Transverse colon (tissue), 4 donors: ENCODE measurements around the gene LPIN3. TPM values are rescaled to one million over a fixed set of nuclear protein-coding genes. Genes with fewer than 3 reads are reported as not detected.
A peak's percentile ranks its signal among the peaks of the same experiment; 100 is the strongest.

Experiments
- DNase-seq: peaks from one replicate; pipeline ENCODE4 v3.0.0-alpha.2; 2019
- H3K27ac ChIP-seq, 4 donors: fragments of 200-600 bp; sonication (generic); 2 replicates each; pipeline ENCODE4 v1.5.1; 2016 to 2018; ENCODE audit warnings: inconsistent platforms in 4 of 4
- H3K27me3 ChIP-seq: fragments of 200-600 bp; sonication (generic); 2 replicates; pipeline ENCODE4 v1.5.1; 2017; ENCODE audit warnings: inconsistent platforms
- H3K36me3 ChIP-seq, 4 donors: fragments of 200-600 bp; sonication (generic); 2 replicates each; pipeline ENCODE4 v1.5.1; 2017 to 2019; ENCODE audit warnings: inconsistent platforms in 4 of 4
- H3K4me1 ChIP-seq, 4 donors: fragments of 200-600 bp; sonication (generic); 2 replicates each; pipeline ENCODE4 v1.5.1; 2017 to 2020; ENCODE audit warnings: inconsistent platforms in 4 of 4
- H3K4me3 ChIP-seq, 4 donors: fragments of 200-600 bp; sonication (generic); 1 replicate in 1 of 4; 2 replicates in 3 of 4; pipeline versions ENCODE4 v1.5.1 to v1.6.1; 2017 to 2019; ENCODE audit warnings: inconsistent platforms in 4 of 4
- H3K9me3 ChIP-seq, 2 donors: fragments of 200-600 bp; sonication (generic); 2 replicates each; pipeline ENCODE4 v1.5.1; 2017 to 2019; ENCODE audit warnings: inconsistent platforms in 2 of 2
- EP300 ChIP-seq: sonication (generic); formaldehyde crosslinking; IDR thresholded peaks from one replicate; pipeline ENCODE4 v1.6.1; 2017; ENCODE audit warnings: antibody characterized with exemption, low read depth
- POLR2A ChIP-seq: fragments of 450-650 bp; IDR thresholded peaks from one replicate; pipeline ENCODE4 v1.6.1; 2016; ENCODE audit warnings: antibody characterized with exemption, mild to moderate bottlenecking, moderate library complexity
- POLR2AphosphoS5 ChIP-seq, 3 donors: sonication (generic); formaldehyde crosslinking; IDR thresholded peaks; one replicate each; pipeline ENCODE4 v1.6.1; 2016; ENCODE audit warnings: antibody characterized with exemption in 3 of 3
- WGBS, 2 donors: methylation state at CpG; one replicate each; pipeline ENCODE4 v1.1.5; 2018; ENCODE audit warnings: low coverage in 1 of 2; 5-methylcytosine and 5-hydroxymethylcytosine counted together
- in situ Hi-C, 4 donors: fragments of 200-750 bp; cut with MboI; loops; one replicate each; pipeline versions ENCODE4 v1.15.0 to v1.15.1; 2017; ENCODE audit warnings: low sequenced_read_pairs in 3 of 4, low pct_ligation_motif_present in 1 of 4, low pct_unique_long_range_greater_than_20kb in 1 of 4
- intact Hi-C: fragments of 100-400 bp; cut with DNase I; formaldehyde crosslinking; loops from one replicate; pipeline ENCODE4 v1.15.1; 2023; ENCODE audit warnings: low total_unique reads
- total RNA-seq, 4 donors: library from RNA; depleted of rRNA; stranded (reverse); fragments of >200 nt; gene quantifications; one replicate each; pipeline ENCODE4 v1.1.0, GENCODE V29; 2016
- TF ChIP-seq, protein P1 (sequence below), 5 experiments: fragments of 200-600 bp in 3 of 5; fragments of 450-650 bp in 2 of 5; sonication (generic) in 3 of 5; IDR thresholded peaks; 1 replicate in 2 of 5; 2 replicates in 3 of 5; pipeline ENCODE4 v1.5.1; 2016 to 2017; ENCODE audit warnings: antibody characterized with exemption in 5 of 5, inconsistent platforms in 3 of 5, mild to moderate bottlenecking in 2 of 5, moderate library complexity in 1 of 5

LPIN3 gene
- total RNA-seq, 4 donors from 2014 or later: 96.9 to 263 (median 134) TPM

DNA sequence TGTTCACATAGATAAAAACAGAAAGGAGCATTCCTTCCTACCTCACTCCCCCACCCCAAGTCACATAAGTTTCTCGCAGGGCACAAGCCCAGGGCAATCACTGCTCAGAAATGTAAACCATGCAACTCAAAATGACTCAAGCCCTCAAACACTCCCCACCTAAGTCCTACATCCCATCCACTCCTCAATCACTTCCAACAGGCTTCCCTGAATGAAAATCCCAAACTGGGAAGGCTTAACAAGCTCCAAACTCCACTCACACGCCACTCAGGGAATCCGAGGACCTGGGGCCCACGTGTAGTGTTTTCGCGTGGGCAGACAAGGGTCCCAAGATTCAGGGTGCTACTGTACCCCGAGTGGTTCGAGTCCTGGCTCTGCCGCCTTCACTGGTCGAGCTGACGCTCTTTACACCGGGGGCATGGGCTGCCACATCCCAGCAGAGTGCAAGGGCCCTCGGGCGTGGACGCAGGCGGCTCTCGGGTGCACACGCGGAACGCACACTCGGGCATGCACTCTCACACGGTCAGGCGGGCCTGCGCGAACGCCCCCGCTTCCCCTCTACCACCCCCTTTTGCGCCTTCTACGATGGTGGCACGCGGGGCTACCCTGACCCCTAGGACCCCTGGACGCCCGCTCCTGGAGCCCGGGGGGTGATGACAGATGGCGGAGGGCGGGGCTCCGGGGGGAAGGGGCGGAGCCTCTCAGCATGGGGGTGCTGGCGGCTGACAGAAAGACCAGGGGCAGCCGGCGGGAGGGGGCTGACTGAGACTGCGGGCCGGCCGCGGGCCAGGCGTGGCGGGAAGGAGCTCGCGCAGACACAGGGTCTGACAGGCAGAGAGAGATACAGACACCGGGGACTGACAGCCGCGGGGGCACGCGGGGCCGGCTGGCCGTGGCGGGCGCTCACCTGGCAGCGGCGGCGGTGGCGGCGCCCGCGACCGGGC is 23.7 kb upstream of the LPIN3 start:
- Histone ChIP-seq H3K27me3 (no peaks in the 10 kb centered on the region), H3K27ac (peak overlapping the region; percentile 83 to 92 (median 88)), H3K4me3 (peak overlapping the region; percentile 31 to 69 (median 64)), H3K36me3 (no peaks in the 10 kb centered on the region), H3K9me3 (no peaks in the 10 kb centered on the region), H3K4me1 (peaks cover 6 to 44% (median 24%) of the 10 kb centered on the region in 4 donors)
- intact Hi-C loops: loop anchor here (5.0 kb wide), 1 partner anchor 70 kb away; no protein-coding TSS in a partner anchor
- WGBS, 2 donors: 2 to 14% methylated on average over 1 to 30 of the region's 66 CpGs
- peak; percentile 84 for DNase-seq
- no peak for TF ChIP-seq EP300
- peak in 2 of 3 donors; percentile 24 to 27 for TF ChIP-seq POLR2AphosphoS5 (IDR thresholded peaks at IDR 0.05)
- in situ Hi-C loops: no loop called here

DNA sequence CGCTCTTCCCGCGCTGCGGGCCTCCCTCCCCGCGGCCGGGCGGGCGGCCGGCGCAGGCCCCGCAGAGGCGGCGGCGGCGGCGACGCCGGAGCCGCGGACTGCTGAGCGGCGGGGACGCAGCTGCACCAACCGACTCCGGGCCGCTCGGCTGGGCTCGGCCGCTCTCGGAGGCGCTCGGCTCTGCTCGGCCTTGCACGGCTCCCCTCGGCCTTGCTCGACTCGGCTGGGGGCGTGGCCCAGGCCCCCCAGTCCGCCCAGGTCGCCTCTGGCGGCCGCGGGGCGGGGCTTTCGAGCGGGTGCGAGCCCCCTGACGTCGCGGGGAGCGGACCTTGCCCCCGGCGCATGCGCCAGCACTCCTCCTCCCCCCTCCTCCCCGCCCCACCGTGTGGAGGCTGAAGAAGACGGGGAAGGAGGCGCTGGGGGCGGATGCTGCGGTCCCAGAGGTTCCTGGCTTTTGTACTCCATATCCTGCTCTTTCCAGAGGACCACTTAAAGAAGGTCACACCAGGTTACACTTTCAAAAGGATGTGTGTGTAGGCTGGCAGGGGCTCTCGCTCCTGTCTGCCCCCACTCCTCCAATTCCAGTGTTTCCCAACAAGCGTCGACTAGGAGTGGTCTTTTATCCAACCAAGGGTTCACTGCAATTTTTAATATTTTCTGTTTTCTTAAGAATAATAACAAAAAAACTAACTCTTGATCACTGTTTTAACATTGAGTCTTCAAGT is 22.9 kb upstream of the LPIN3 start, which contains the start of gene ZHX3:
Gene ZHX3 (minus strand): TSS at position 186 of the 725 bp plus-strand sequence. CDS start 112,815 bp downstream, outside the sequence.
- WGBS, 2 donors: 1 to 4% methylated on average over 3 to 9 of the region's 64 CpGs
- Histone ChIP-seq H3K27me3 (no peaks in the 10 kb centered on the region), H3K27ac (peak within 1 kb of the TSS; percentile 83 to 92 (median 88)), H3K9me3 (no peaks in the 10 kb centered on the region), H3K4me1 (peaks cover 6 to 50% (median 31%) of the 10 kb centered on the region in 4 donors), H3K36me3 (no peaks in the 10 kb centered on the region), H3K4me3 (peak within 1 kb of the TSS; percentile 31 to 69 (median 64))
- intact Hi-C loops (loop anchor here (5.0 kb wide), 1 partner anchor 70 kb away; no protein-coding TSS in a partner anchor), in situ Hi-C loops (no loop called here)
- DNase-seq: peak; percentile 98
- TF ChIP-seq, protein P1, sequence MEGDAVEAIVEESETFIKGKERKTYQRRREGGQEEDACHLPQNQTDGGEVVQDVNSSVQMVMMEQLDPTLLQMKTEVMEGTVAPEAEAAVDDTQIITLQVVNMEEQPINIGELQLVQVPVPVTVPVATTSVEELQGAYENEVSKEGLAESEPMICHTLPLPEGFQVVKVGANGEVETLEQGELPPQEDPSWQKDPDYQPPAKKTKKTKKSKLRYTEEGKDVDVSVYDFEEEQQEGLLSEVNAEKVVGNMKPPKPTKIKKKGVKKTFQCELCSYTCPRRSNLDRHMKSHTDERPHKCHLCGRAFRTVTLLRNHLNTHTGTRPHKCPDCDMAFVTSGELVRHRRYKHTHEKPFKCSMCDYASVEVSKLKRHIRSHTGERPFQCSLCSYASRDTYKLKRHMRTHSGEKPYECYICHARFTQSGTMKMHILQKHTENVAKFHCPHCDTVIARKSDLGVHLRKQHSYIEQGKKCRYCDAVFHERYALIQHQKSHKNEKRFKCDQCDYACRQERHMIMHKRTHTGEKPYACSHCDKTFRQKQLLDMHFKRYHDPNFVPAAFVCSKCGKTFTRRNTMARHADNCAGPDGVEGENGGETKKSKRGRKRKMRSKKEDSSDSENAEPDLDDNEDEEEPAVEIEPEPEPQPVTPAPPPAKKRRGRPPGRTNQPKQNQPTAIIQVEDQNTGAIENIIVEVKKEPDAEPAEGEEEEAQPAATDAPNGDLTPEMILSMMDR (IDR thresholded peaks at IDR 0.05): no peak
- TF ChIP-seq POLR2AphosphoS5 (IDR thresholded peaks at IDR 0.05): peak; percentile 74 to 85 (median 78)
- TF ChIP-seq POLR2A: peak; percentile 72
- TF ChIP-seq EP300: no peak

DNA sequence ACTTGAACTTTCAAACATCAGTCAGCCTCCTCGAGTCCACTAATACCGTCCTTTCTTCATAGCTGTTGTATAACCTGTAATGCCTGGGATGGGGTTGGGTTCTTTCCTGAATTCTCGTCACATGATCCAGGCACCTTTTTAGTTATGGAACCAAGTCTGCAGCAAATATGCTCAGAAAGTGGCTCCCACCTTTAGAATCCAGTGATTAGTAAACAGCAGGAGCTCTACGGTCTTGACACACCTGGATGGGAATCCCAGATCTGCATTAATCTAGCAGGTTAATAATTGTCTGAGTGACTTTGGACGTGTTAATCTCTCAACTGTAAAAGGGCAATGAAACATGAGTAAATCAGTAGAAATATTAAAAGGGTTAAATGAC is 22.4 kb upstream of the LPIN3 start:
- peaks cover 6 to 50% (median 31%) of the 10 kb centered on the region in 4 donors for H3K4me1 ChIP-seq
- TF ChIP-seq POLR2AphosphoS5 (IDR thresholded peaks at IDR 0.05) (no peak), EP300 (no peak), POLR2A (no peak)
- TF ChIP-seq, protein P1 (IDR thresholded peaks at IDR 0.05): no peak
- WGBS, 2 donors: 31 to 44% methylated on average over 5 of the region's 5 CpGs
- DNase-seq: no peak
- no peaks in the 10 kb centered on the region for H3K27me3 ChIP-seq
- in situ Hi-C loops: no loop called here
- intact Hi-C loops: loop anchor here (5.0 kb wide), 1 partner anchor 71 kb away; no protein-coding TSS in a partner anchor
- peak overlapping the region in 2 of 4 donors; percentile 67 to 69 for H3K4me3 ChIP-seq
- H3K27ac ChIP-seq: peak overlapping the region; percentile 83 to 92 (median 88)
- H3K36me3 ChIP-seq: no peaks in the 10 kb centered on the region
- H3K9me3 ChIP-seq: no peaks in the 10 kb centered on the region

DNA sequence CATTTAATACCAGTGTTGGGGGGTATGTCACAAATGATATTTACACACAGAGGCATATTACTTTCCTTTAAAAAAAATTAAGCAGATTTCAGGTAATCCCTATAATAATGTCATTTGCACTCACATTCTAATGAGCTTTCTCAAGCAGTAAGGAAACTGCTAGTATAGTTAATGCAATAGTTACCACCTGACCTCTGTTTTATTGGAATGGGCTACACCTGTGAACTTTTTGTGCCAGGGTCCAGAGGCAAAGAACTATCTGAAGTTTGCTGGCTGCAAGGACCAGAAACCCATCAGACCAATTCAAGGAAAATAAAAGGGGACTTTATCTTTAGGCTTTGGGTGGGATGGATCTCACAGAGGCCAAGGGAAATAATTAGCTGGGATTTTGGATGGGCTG is 20.2 kb upstream of the LPIN3 start:
- Histone ChIP-seq H3K27ac (peak overlapping the region in 3 of 4 donors; percentile 74 to 78 (median 75)), H3K9me3 (no peaks in the 10 kb centered on the region), H3K4me1 (peaks cover 6 to 45% (median 31%) of the 10 kb centered on the region in 4 donors), H3K27me3 (no peaks in the 10 kb centered on the region), H3K36me3 (no peaks in the 10 kb centered on the region), H3K4me3 (no peak overlapping the region)
- in situ Hi-C loops (no loop called here), intact Hi-C loops (no loop called here)
- TF ChIP-seq EP300: no peak
- no peak for TF ChIP-seq POLR2A
- TF ChIP-seq POLR2AphosphoS5 (IDR thresholded peaks at IDR 0.05): no peak
- TF ChIP-seq, protein P1 (IDR thresholded peaks at IDR 0.05): no peak
- DNase-seq: no peak
